Measurements from ENCODE around the gene NKAIN1.

- no peak for TF ChIP-seq EZH2phosphoT487 (IDR thresholded peaks at IDR 0.05; ENCODE audit: low read length)
- TF ChIP-seq CTCF (IDR thresholded peaks at IDR 0.05; ENCODE audit: low read length) = no peak
These were observed 9.3 kb downstream of the NKAIN1 start for GRCh38 chr1:31230378-31230777.
